SK-N-SH (cell line): ENCODE measurements around the gene FSD2. TPM values are rescaled to one million over a fixed set of nuclear protein-coding genes. Genes with fewer than 3 reads are reported as not detected.

Source experiments
- CTCF ChIA-PET: fragments of 300-600, 350-600 bp; formaldehyde crosslinking; extraction: SDS; loops from one replicate; lab custom pipeline; 2021; lab: Yijun Ruan, JAX
- POLR2A ChIA-PET: fragments of 350-600 bp; sonication (Branson Sonifier 250); formaldehyde crosslinking; extraction: SDS; loops from one replicate; lab custom pipeline; 2020; ENCODE audit warnings: antibody characterized with exemption, inconsistent platforms; lab: Yijun Ruan, JAX
- DNase-seq: peaks from one replicate; pipeline ENCODE4 v3.0.0; 2012
- H2AFZ ChIP-seq: fragments of 200-600 bp; sonication (generic); 2 replicates; pipeline ENCODE4 v1.8.1; 2016; ENCODE audit warnings: antibody characterized with exemption, mild to moderate bottlenecking, low read depth
- H3F3A ChIP-seq: fragments of 200-600 bp; sonication (generic); replicated peaks from 2 replicates; pipeline ENCODE3; 2016; ENCODE audit warnings: antibody characterized with exemption, mild to moderate bottlenecking; ENCODE audit not compliant: insufficient read depth
- H3K27ac ChIP-seq, 2 experiments: fragments of 200-500 bp in 1 of 2; fragments of 200-600 bp in 1 of 2; sonication (Bioruptor generic) in 1 of 2; sonication (generic), shearing (Covaris generic) in 1 of 2; 2 replicates each; pipeline versions ENCODE4 v1.5.1 to v1.6.1; 2014 to 2016; ENCODE audit warnings: low read depth in 2 of 2, inconsistent platforms in 1 of 2, low read length in 1 of 2, mild to moderate bottlenecking in 1 of 2, mixed read lengths in 1 of 2
- H3K27me3 ChIP-seq: fragments of 200-600 bp; sonication (generic), shearing (Covaris generic); 2 replicates; pipeline ENCODE4 v1.6.1; 2016; ENCODE audit warnings: mixed run types; ENCODE audit not compliant: insufficient read depth
- H3K36me3 ChIP-seq, 2 experiments: fragments of 200-500 bp in 1 of 2; fragments of 200-600 bp in 1 of 2; sonication (Bioruptor generic) in 1 of 2; sonication (generic) in 1 of 2; replicated peaks in 1 of 2; 2 replicates each; pipeline versions ENCODE3 to v1.5.1; 2014 to 2016; ENCODE audit warnings: low read length in 1 of 2, mild to moderate bottlenecking in 1 of 2; ENCODE audit not compliant: insufficient read depth in 2 of 2, control insufficient read depth in 1 of 2
- H3K4me1 ChIP-seq, 2 experiments: fragments of 200-500 bp in 1 of 2; fragments of 200-600 bp in 1 of 2; sonication (Bioruptor generic) in 1 of 2; sonication (generic), shearing (Covaris generic) in 1 of 2; 2 replicates each; pipeline versions ENCODE4 v1.5.1 to v1.6.1; 2014 to 2016; ENCODE audit warnings: low read depth in 1 of 2, low read length in 1 of 2, mixed run types in 1 of 2; ENCODE audit not compliant: insufficient read depth in 2 of 2, control insufficient read depth in 1 of 2
- H3K4me2 ChIP-seq: fragments of 200-600 bp; sonication (generic), shearing (Covaris generic); 2 replicates; pipeline ENCODE4 v1.6.1; 2017; ENCODE audit warnings: mixed run types
- H3K4me3 ChIP-seq, 2 experiments: fragments of 200-500 bp in 1 of 2; fragments of 200-600 bp in 1 of 2; sonication (Bioruptor generic) in 1 of 2; sonication (generic), shearing (Covaris generic) in 1 of 2; 2 replicates each; pipeline versions ENCODE4 v1.5.1 to v1.8.1; 2014 to 2016; ENCODE audit warnings: low read depth in 2 of 2, inconsistent platforms in 1 of 2, low read length in 1 of 2, mild to moderate bottlenecking in 1 of 2, mixed read lengths in 1 of 2, moderate library complexity in 1 of 2
- H3K79me2 ChIP-seq: fragments of 200-600 bp; sonication (generic); 2 replicates; pipeline ENCODE4 v1.8.1; 2017; ENCODE audit warnings: mild to moderate bottlenecking; ENCODE audit not compliant: insufficient read depth
- H3K9ac ChIP-seq: fragments of 200-600 bp; sonication (generic); 2 replicates; pipeline ENCODE4 v1.6.1; 2017; ENCODE audit warnings: mixed run types
- H3K9me2 ChIP-seq: fragments of 200-600 bp; sonication (generic); 2 replicates; pipeline ENCODE4 v1.6.1; 2017; ENCODE audit warnings: mixed run types
- H3K9me3 ChIP-seq: fragments of 200-600 bp; sonication (generic); 2 replicates; pipeline ENCODE4 v1.6.1; 2017; ENCODE audit warnings: mixed run types, mild to moderate bottlenecking, moderate library complexity
- H4K20me1 ChIP-seq: fragments of 200-600 bp; sonication (generic); 2 replicates; pipeline ENCODE4 v1.6.1; 2017; ENCODE audit warnings: mild to moderate bottlenecking, mixed run types; ENCODE audit not compliant: insufficient read depth
- CHD2 ChIP-seq: fragments of 150-350 bp; IDR thresholded peaks from 2 replicates; pipeline ENCODE4 v1.6.1; 2018; ENCODE audit warnings: low read length; ENCODE audit not compliant: partially characterized antibody
- CTCF ChIP-seq: fragments of 200-600 bp; sonication (generic); IDR thresholded peaks from 2 replicates; pipeline ENCODE4 v1.6.1; 2017; ENCODE audit warnings: antibody characterized with exemption, mild to moderate bottlenecking, moderate library complexity
- ELF1 ChIP-seq: IDR thresholded peaks from 2 replicates; pipeline ENCODE4 v1.4.0; 2012
- EP300 ChIP-seq, 2 experiments: IDR thresholded peaks; 2 replicates each; pipeline versions ENCODE4 v1.4.0 to v1.6.1; 2012; ENCODE audit warnings: borderline replicate concordance in 1 of 2, low read depth in 1 of 2, low read length in 1 of 2
- EZH2phosphoT487 ChIP-seq: fragments of 200-600 bp; sonication (generic); IDR thresholded peaks from 2 replicates; pipeline ENCODE4 v1.6.1; 2017; ENCODE audit warnings: low read depth, mixed run types, mild to moderate bottlenecking, antibody characterized with exemption, moderate library complexity, borderline replicate concordance
- FOSL2 ChIP-seq: IDR thresholded peaks from 2 replicates; pipeline ENCODE4 v1.4.0; 2012; ENCODE audit warnings: low read depth, mild to moderate bottlenecking, moderate library complexity, borderline replicate concordance
- FOXM1 ChIP-seq: IDR thresholded peaks from 2 replicates; pipeline ENCODE4 v1.4.0; 2012; ENCODE audit warnings: low read depth, mild to moderate bottlenecking
- IRF3 ChIP-seq: fragments of 150-350 bp; IDR thresholded peaks from 2 replicates; pipeline ENCODE4 v1.6.1; 2016; ENCODE audit warnings: mild to moderate bottlenecking, low read depth, low read length
- JUND ChIP-seq: IDR thresholded peaks from 2 replicates; pipeline ENCODE4 v1.4.0; 2012
- MAX ChIP-seq: IDR thresholded peaks from 2 replicates; pipeline ENCODE4 v1.4.0; 2012; ENCODE audit warnings: low read depth
- MEF2A ChIP-seq: IDR thresholded peaks from 2 replicates; pipeline ENCODE4 v1.4.0; 2012; ENCODE audit warnings: low read depth, borderline replicate concordance
- MXI1 ChIP-seq: IDR thresholded peaks from 2 replicates; pipeline ENCODE4 v1.6.1; 2012; ENCODE audit warnings: mild to moderate bottlenecking, low read depth, low read length, improper control_type of control experiment
- NFIC ChIP-seq: IDR thresholded peaks from 2 replicates; pipeline ENCODE4 v1.4.0; 2012; ENCODE audit warnings: borderline replicate concordance
- NRF1 ChIP-seq: IDR thresholded peaks from 2 replicates; pipeline ENCODE4 v1.6.1; 2012; ENCODE audit warnings: low read depth, mild to moderate bottlenecking, low read length
- RAD21 ChIP-seq: IDR thresholded peaks from 2 replicates; pipeline ENCODE4 v1.6.1; 2012; ENCODE audit warnings: mild to moderate bottlenecking, low read length
- RCOR1 ChIP-seq: fragments of 150-350 bp; IDR thresholded peaks from 2 replicates; pipeline ENCODE4 v1.6.1; 2017; ENCODE audit warnings: antibody characterized with exemption, low read length
- RFX5 ChIP-seq: IDR thresholded peaks from 2 replicates; pipeline ENCODE4 v1.6.1; 2012; ENCODE audit warnings: mild to moderate bottlenecking, improper control_type of control experiment, low read length
- RXRA ChIP-seq: IDR thresholded peaks from 2 replicates; pipeline ENCODE4 v1.4.0; 2012; ENCODE audit warnings: low read depth, mild to moderate bottlenecking, borderline replicate concordance
- TCF12 ChIP-seq: IDR thresholded peaks from 2 replicates; pipeline ENCODE4 v1.4.0; 2012
- USF1 ChIP-seq: IDR thresholded peaks from 2 replicates; pipeline ENCODE4 v1.4.0; 2012; ENCODE audit warnings: low read depth, borderline replicate concordance
- USF2 ChIP-seq: fragments of 150-350 bp; IDR thresholded peaks from 2 replicates; pipeline ENCODE4 v1.6.1; 2017; ENCODE audit warnings: antibody characterized with exemption, low read length, low read depth, borderline replicate concordance
- YY1 ChIP-seq: IDR thresholded peaks from 2 replicates; pipeline ENCODE4 v1.4.0; 2012; ENCODE audit warnings: low read depth, mild to moderate bottlenecking
- ZBTB33 ChIP-seq: IDR thresholded peaks from 2 replicates; pipeline ENCODE4 v1.4.0; 2012; ENCODE audit warnings: low read depth, borderline replicate concordance
- WGBS: methylation state at CpG from one replicate; pipeline ENCODE4 v1.1.6; 2017; ENCODE audit warnings: low lambda C conversion rate; 5-methylcytosine and 5-hydroxymethylcytosine counted together
- polyA plus RNA-seq, 3 experiments: library from polyadenylated mRNA; depleted of rRNA; stranded (reverse); fragments of >200 nt; gene quantifications; 2 replicates each; pipeline ENCODE4 v1.2.3, GENCODE V29; 2012

The FSD2 gene
- polyA plus RNA-seq, 1 of the 3 experiments (the other 2 are of a cell fraction), result not detected

GRCh38 chr15:82789491-82789890, 16.4 kb downstream of the FSD2 start:
- 33% methylated on average over 1 of the region's 1 CpG for WGBS
- H3K27ac ChIP-seq, result no peak overlapping the region
- TF ChIP-seq EP300 (IDR thresholded peaks at IDR 0.05; ENCODE audit: borderline replicate concordance in 1 of 2, low read depth in 1 of 2, low read length in 1 of 2), result no peak
- TF ChIP-seq YY1, result no peak
- no peak for TF ChIP-seq USF2
- no peak for TF ChIP-seq FOXM1
- no peak for TF ChIP-seq RAD21
- no peak for TF ChIP-seq MEF2A
- TF ChIP-seq CHD2, result no peak
- TF ChIP-seq, all 33 proteins: peak for 0
- no peak overlapping the region for H3K9ac ChIP-seq
- ChIA-PET POLR2A (no interaction called here), CTCF (no interaction called here)
- H3K4me1 ChIP-seq, result no peaks in the 10 kb centered on the region
- no peak overlapping the region for H2AFZ ChIP-seq
- no peaks in the 10 kb centered on the region for H3K27me3 ChIP-seq
- no peak overlapping the region for H3K4me2 ChIP-seq
- H3K79me2 ChIP-seq, result no peaks in the 10 kb centered on the region
- no peak overlapping the region for H3K4me3 ChIP-seq
- peaks cover 0 to 4% of the 10 kb centered on the region in 2 experiments for H3K36me3 ChIP-seq
- H4K20me1 ChIP-seq, result no peaks in the 10 kb centered on the region
- H3K9me2 ChIP-seq, result no peaks in the 10 kb centered on the region
- H3F3A ChIP-seq, result no peaks in the 10 kb centered on the region
- no peaks in the 10 kb centered on the region; the same call in 1 of the 2 replicates for H3K9me3 ChIP-seq
- no peak for DNase-seq

GRCh38 chr15:82788496-82788895, 17.4 kb downstream of the FSD2 start:
- Histone ChIP-seq H3K9me2 (no peaks in the 10 kb centered on the region), H3K9me3 (no peaks in the 10 kb centered on the region; the same call in 1 of the 2 replicates), H3K27me3 (no peaks in the 10 kb centered on the region), H3K9ac (no peak overlapping the region), H3F3A (no peaks in the 10 kb centered on the region), H4K20me1 (no peaks in the 10 kb centered on the region), H3K4me2 (no peak overlapping the region), H3K27ac (no peak overlapping the region), H3K4me3 (no peak overlapping the region), H2AFZ (no peak overlapping the region), H3K36me3 (no peaks in the 10 kb centered on the region), H3K79me2 (no peaks in the 10 kb centered on the region), H3K4me1 (no peaks in the 10 kb centered on the region)
- WGBS, result 86% methylated on average over 2 of the region's 2 CpGs
- ChIA-PET CTCF (no interaction called here), POLR2A (no interaction called here)
- no peak for DNase-seq
- TF ChIP-seq NFIC, result no peak
- TF ChIP-seq CTCF, result no peak
- no peak for TF ChIP-seq IRF3
- no peak for TF ChIP-seq FOSL2
- no peak for TF ChIP-seq ELF1
- no peak for TF ChIP-seq RAD21
- no peak for TF ChIP-seq MXI1
- no peak for TF ChIP-seq MAX
- TF ChIP-seq RCOR1, result no peak
- TF ChIP-seq USF1, result no peak
- TF ChIP-seq USF2, result no peak
- TF ChIP-seq JUND, result no peak
- no peak for TF ChIP-seq RFX5
- TF ChIP-seq RXRA, result no peak
- no peak for TF ChIP-seq EZH2phosphoT487
- no peak for TF ChIP-seq ZBTB33
- TF ChIP-seq TCF12, result no peak
- TF ChIP-seq NRF1, result no peak
